IMR-90 (cell line): ENCODE data around the gene CCDC50. TPM values are rescaled to one million over a fixed set of nuclear protein-coding genes. Genes with fewer than 3 reads are reported as not detected.

Experiments
- ATAC-seq: fragments of 200-7000 bp; cut with Tn5 transposase; 2 replicates; pipeline ENCODE4 v1.9.1; 2020; ENCODE audit warnings: low read depth, mild to moderate bottlenecking, moderate library complexity
- BruUV-seq: library from RNA; stranded (reverse); fragments of 400-500 nt; replicated peaks from 2 replicates; lab custom pipeline; 2021; lab: Mats Ljungman, UMichigan
- CTCF ChIA-PET: fragments of 300-600 bp; formaldehyde crosslinking; extraction: SDS; loops from one replicate; lab custom pipeline; 2021; ENCODE audit warnings: antibody characterized with exemption; lab: Yijun Ruan, JAX
- POLR2A ChIA-PET: fragments of 300-600 bp; sonication (Branson Sonifier 250); formaldehyde crosslinking; loops from one replicate; lab custom pipeline; 2022; ENCODE audit warnings: antibody characterized with exemption; ENCODE audit not compliant: unreplicated experiment; lab: Charles Lee
- DNase-seq: peaks from one replicate; pipeline ENCODE4 v3.0.0; 2013
- H2AFZ ChIP-seq: replicated peaks from 2 replicates; pipeline ENCODE3; 2013; ENCODE audit warnings: low read length, mild to moderate bottlenecking; ENCODE audit not compliant: poor library complexity
- H2AK5ac ChIP-seq: 2 replicates; pipeline ENCODE4 v1.6.1; 2013; ENCODE audit warnings: low read depth, low read length, inconsistent platforms
- H2AK9ac ChIP-seq: replicated peaks from 2 replicates; pipeline ENCODE3; 2013; ENCODE audit warnings: mild to moderate bottlenecking, low read depth, low read length, moderate library complexity; ENCODE audit not compliant: poor library complexity
- H2BK120ac ChIP-seq: 2 replicates; pipeline ENCODE4 v1.6.1; 2013; ENCODE audit warnings: low read depth, low read length, inconsistent platforms
- H2BK15ac ChIP-seq: 3 replicates; pipeline ENCODE4 v1.6.1; 2013; ENCODE audit warnings: low read depth, low read length, inconsistent platforms
- H2BK20ac ChIP-seq: 2 replicates; pipeline ENCODE4 v1.6.1; 2013; ENCODE audit warnings: low read depth, mild to moderate bottlenecking, inconsistent platforms, low read length, moderate library complexity
- H2BK5ac ChIP-seq: 2 replicates; pipeline ENCODE4 v1.6.1; 2013; ENCODE audit warnings: mild to moderate bottlenecking, low read depth, low read length, inconsistent platforms; ENCODE audit not compliant: poor library complexity, severe bottlenecking
- H3K14ac ChIP-seq: replicated peaks from 2 replicates; pipeline ENCODE4 v1.6.1; 2013; ENCODE audit warnings: low read depth, low read length, inconsistent platforms
- H3K18ac ChIP-seq: 2 replicates; pipeline ENCODE4 v1.6.1; 2013; ENCODE audit warnings: low read depth, low read length, control low read depth
- H3K23ac ChIP-seq: 2 replicates; pipeline ENCODE4 v1.6.1; 2013; ENCODE audit warnings: low read depth, low read length, inconsistent platforms
- H3K27ac ChIP-seq: 2 replicates; pipeline ENCODE4 v1.5.1; 2013; ENCODE audit warnings: mild to moderate bottlenecking, control low read depth, low read length; ENCODE audit not compliant: insufficient read depth
- H3K27me3 ChIP-seq: 2 replicates; pipeline ENCODE4 v1.6.1; 2013; ENCODE audit warnings: low read length; ENCODE audit not compliant: control insufficient read depth, insufficient read depth
- H3K36me3 ChIP-seq: 2 replicates; pipeline ENCODE4 v1.6.1; 2013; ENCODE audit warnings: low read length, mixed read lengths; ENCODE audit not compliant: control insufficient read depth, insufficient read depth
- H3K4ac ChIP-seq: 2 replicates; pipeline ENCODE4 v1.6.1; 2013; ENCODE audit warnings: low read depth, low read length, inconsistent platforms
- H3K4me1 ChIP-seq: 2 replicates; pipeline ENCODE4 v1.6.1; 2013; ENCODE audit warnings: low read length, mixed read lengths; ENCODE audit not compliant: control insufficient read depth, insufficient read depth
- H3K4me2 ChIP-seq: 2 replicates; pipeline ENCODE4 v1.6.1; 2013; ENCODE audit warnings: low read depth, mild to moderate bottlenecking, control low read depth, low read length, moderate library complexity
- H3K4me3 ChIP-seq: 2 replicates; pipeline ENCODE4 v1.5.1; 2013; ENCODE audit warnings: low read depth, mild to moderate bottlenecking, control low read depth, low read length, moderate library complexity; ENCODE audit not compliant: insufficient read depth
- H3K56ac ChIP-seq: 2 replicates; pipeline ENCODE4 v1.6.1; 2013; ENCODE audit warnings: low read length, inconsistent platforms; ENCODE audit not compliant: insufficient read depth; ENCODE audit errors: extremely low read depth
- H3K79me1 ChIP-seq, 2 experiments: 2 replicates each; pipeline ENCODE4 v1.6.1; 2013; ENCODE audit warnings: low read length in 2 of 2, inconsistent platforms in 1 of 2, low read depth in 1 of 2
- H3K9ac ChIP-seq: 2 replicates; pipeline ENCODE4 v1.6.1; 2013; ENCODE audit warnings: low read depth, low read length, control low read depth
- H3K9me1 ChIP-seq: 2 replicates; pipeline ENCODE4 v1.6.1; 2013; ENCODE audit warnings: low read length, inconsistent platforms; ENCODE audit not compliant: insufficient read depth
- H3K9me3 ChIP-seq: 2 replicates; pipeline ENCODE4 v1.6.1; 2013; ENCODE audit warnings: low read length; ENCODE audit not compliant: control insufficient read depth, insufficient read depth
- H4K20me1 ChIP-seq: 2 replicates; pipeline ENCODE4 v1.6.1; 2013; ENCODE audit warnings: low read length, inconsistent platforms; ENCODE audit not compliant: insufficient read depth
- H4K5ac ChIP-seq: 2 replicates; pipeline ENCODE4 v1.6.1; 2013; ENCODE audit warnings: mild to moderate bottlenecking, low read depth, low read length, control low read depth
- H4K8ac ChIP-seq, 2 experiments: 2 replicates each; pipeline ENCODE4 v1.6.1; 2013; ENCODE audit warnings: low read depth in 2 of 2, low read length in 2 of 2, control low read depth in 1 of 2, inconsistent platforms in 1 of 2
- H4K91ac ChIP-seq: 2 replicates; pipeline ENCODE4 v1.6.1; 2013; ENCODE audit warnings: low read depth, low read length, inconsistent platforms; ENCODE audit not compliant: insufficient read depth
- MAFK ChIP-seq: IDR thresholded peaks from 2 replicates; pipeline ENCODE4 v1.6.1; 2012; ENCODE audit warnings: low read depth, low read length, improper control_type of control experiment
- RFX5 ChIP-seq: IDR thresholded peaks from 2 replicates; pipeline ENCODE4 v1.8.0; 2012; ENCODE audit warnings: low read depth, mild to moderate bottlenecking, low read length, moderate library complexity
- WGBS, 2 experiments: methylation state at CpG; one replicate each; pipeline versions ENCODE4 v1.1.5 to v1.1.7; 2013; ENCODE audit warnings: missing lambda C conversion rate in 2 of 2; ENCODE audit not compliant: insufficient read length in 1 of 2; ENCODE audit errors: extremely low coverage in 2 of 2; 5-methylcytosine and 5-hydroxymethylcytosine counted together
- dilution Hi-C: fragments of 300-500 bp; cut with HindIII; formaldehyde crosslinking; loops from one replicate; pipeline ENCODE4 v1.14.3; 2018; ENCODE audit warnings: low sequenced_read_pairs; ENCODE audit not compliant: unreplicated experiment
- in situ Hi-C: fragments of 300-500 bp; cut with MboI; formaldehyde crosslinking; loops from 3 replicates; pipeline ENCODE4 v1.14.3; 2019; ENCODE audit warnings: low sequenced_read_pairs, inconsistent platforms, mixed read lengths
- intact Hi-C: fragments of 100-400 bp; cut with micrococcal nuclease; formaldehyde crosslinking; loops from 2 replicates; pipeline ENCODE4 v1.10.0; 2022
- polyA plus RNA-seq, 3 experiments: library from polyadenylated mRNA; depleted of rRNA; stranded (reverse); fragments of >200 nt; gene quantifications; 2 replicates each; pipeline ENCODE4 v1.2.3, GENCODE V29; 2012; ENCODE audit warnings: low replicate concordance in 1 of 3
- total RNA-seq: library from RNA; depleted of rRNA; stranded (reverse); fragments of >200 nt; gene quantifications from 2 replicates; pipeline ENCODE4 v1.2.3, GENCODE V29; 2012

Gene CCDC50
- total and polyA plus RNA-seq, 2 of the 4 experiments (the other 2 are of a cell fraction) = 59.0 to 63.1 TPM

DNA sequence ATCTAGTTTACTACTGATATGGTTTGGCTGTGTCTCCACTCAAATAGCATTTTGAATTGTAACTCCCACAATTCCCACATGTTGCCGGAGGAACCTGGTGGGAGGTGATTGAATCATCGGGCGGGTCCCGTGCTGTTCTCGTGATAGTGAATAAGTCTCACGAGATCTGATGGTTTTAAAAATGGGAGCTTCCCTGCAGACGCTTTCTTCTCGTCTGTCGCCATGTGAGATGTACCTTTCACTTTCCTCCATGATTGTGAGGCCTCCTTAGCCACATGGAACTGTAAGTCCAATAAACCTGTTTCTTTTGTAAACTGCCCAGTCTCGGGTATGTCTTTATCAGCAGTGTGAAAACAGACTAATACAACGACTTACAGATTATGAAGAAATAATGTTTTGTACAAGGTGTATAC is 96.1 kb downstream of the CCDC50 start:
- POLR2A ChIA-PET = no interaction called here

More for the DNA sequence above, 96.1 kb downstream of the CCDC50 start:
- WGBS, 2 experiments = 77% methylated on average over 3 of the region's 11 CpGs; no CpG with 5 or more reads in 1 of the 2 experiments
- H4K5ac ChIP-seq = no peak overlapping the region
- no peak for ATAC-seq
- H2BK5ac ChIP-seq = no peak overlapping the region
- no peak overlapping the region for H4K91ac ChIP-seq
- H4K20me1 ChIP-seq = no peaks in the 10 kb centered on the region
- H3K4me3 ChIP-seq = no peak overlapping the region
- H3K4ac ChIP-seq = no peak overlapping the region
- H2BK15ac ChIP-seq = no peak overlapping the region
- H3K27ac ChIP-seq = no peak overlapping the region
- no peak overlapping the region for H3K14ac ChIP-seq
- H3K79me1 ChIP-seq = no peaks in the 10 kb centered on the region
- H2AFZ ChIP-seq = no peak overlapping the region
- intact Hi-C loops (no loop called here), dilution Hi-C loops (no loop called here), in situ Hi-C loops (no loop called here)
- BruUV-seq = no TSS peak
- H3K4me1 ChIP-seq = no peaks in the 10 kb centered on the region
- H3K9ac ChIP-seq = no peak overlapping the region
- no peak overlapping the region for H4K8ac ChIP-seq
- CTCF ChIA-PET = no interaction called here
- no peaks in the 10 kb centered on the region for H3K36me3 ChIP-seq
- H3K4me2 ChIP-seq = no peak overlapping the region
- H2BK20ac ChIP-seq = no peak overlapping the region
- TF ChIP-seq RFX5 = no peak
- no peak for TF ChIP-seq MAFK
- no peak overlapping the region for H2BK120ac ChIP-seq
- H3K27me3 ChIP-seq = no peaks in the 10 kb centered on the region; the same call in 1 of the 2 replicates
- no peaks in the 10 kb centered on the region for H3K9me1 ChIP-seq
- no peak overlapping the region for H3K56ac ChIP-seq
- H3K23ac ChIP-seq = no peak overlapping the region
- no peak overlapping the region for H3K18ac ChIP-seq
- no peak overlapping the region for H2AK9ac ChIP-seq
- no peak for DNase-seq
- H2AK5ac ChIP-seq = no peak overlapping the region
- no peaks in the 10 kb centered on the region for H3K9me3 ChIP-seq
